ENCODE data around the gene BSCL2.

BSCL2 gene

GRCh38 chr11:62648185-62648966 lies 58.8 kb downstream of the BSCL2 start:
- TF ChIP-seq, protein P1, sequence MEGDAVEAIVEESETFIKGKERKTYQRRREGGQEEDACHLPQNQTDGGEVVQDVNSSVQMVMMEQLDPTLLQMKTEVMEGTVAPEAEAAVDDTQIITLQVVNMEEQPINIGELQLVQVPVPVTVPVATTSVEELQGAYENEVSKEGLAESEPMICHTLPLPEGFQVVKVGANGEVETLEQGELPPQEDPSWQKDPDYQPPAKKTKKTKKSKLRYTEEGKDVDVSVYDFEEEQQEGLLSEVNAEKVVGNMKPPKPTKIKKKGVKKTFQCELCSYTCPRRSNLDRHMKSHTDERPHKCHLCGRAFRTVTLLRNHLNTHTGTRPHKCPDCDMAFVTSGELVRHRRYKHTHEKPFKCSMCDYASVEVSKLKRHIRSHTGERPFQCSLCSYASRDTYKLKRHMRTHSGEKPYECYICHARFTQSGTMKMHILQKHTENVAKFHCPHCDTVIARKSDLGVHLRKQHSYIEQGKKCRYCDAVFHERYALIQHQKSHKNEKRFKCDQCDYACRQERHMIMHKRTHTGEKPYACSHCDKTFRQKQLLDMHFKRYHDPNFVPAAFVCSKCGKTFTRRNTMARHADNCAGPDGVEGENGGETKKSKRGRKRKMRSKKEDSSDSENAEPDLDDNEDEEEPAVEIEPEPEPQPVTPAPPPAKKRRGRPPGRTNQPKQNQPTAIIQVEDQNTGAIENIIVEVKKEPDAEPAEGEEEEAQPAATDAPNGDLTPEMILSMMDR (IDR thresholded peaks at IDR 0.05) = no peak
- H3K27ac ChIP-seq = peak overlapping the region; percentile 77
- peaks cover 18% of the 10 kb centered on the region for H3K36me3 ChIP-seq
- H3K27me3 ChIP-seq = no peaks in the 10 kb centered on the region
- peaks cover 24 to 31% of the 10 kb centered on the region in 2 experiments for H3K4me1 ChIP-seq (ENCODE audit: control insufficient read depth in 1 of 2, insufficient read depth in 1 of 2, low read depth in 1 of 2, low read length in 1 of 2)
- no peaks in the 10 kb centered on the region for H3K9me3 ChIP-seq
- no peak overlapping the region for H3K4me3 ChIP-seq (ENCODE audit: low read depth in 1 of 2, low read length in 1 of 2)

GRCh38 chr11:62647609-62648005 lies 59.6 kb downstream of the BSCL2 start:
- Histone ChIP-seq H3K27ac (peak overlapping the region; percentile 77), H3K4me1 (ENCODE audit: control insufficient read depth in 1 of 2, insufficient read depth in 1 of 2, low read depth in 1 of 2, low read length in 1 of 2) (peaks cover 19 to 26% of the 10 kb centered on the region in 2 experiments), H3K36me3 (peaks cover 24% of the 10 kb centered on the region), H3K9me3 (no peaks in the 10 kb centered on the region), H3K27me3 (no peaks in the 10 kb centered on the region), H3K4me3 (ENCODE audit: low read depth in 1 of 2, low read length in 1 of 2) (no peak overlapping the region)
- TF ChIP-seq, protein P1 (IDR thresholded peaks at IDR 0.05) = no peak

DNA sequence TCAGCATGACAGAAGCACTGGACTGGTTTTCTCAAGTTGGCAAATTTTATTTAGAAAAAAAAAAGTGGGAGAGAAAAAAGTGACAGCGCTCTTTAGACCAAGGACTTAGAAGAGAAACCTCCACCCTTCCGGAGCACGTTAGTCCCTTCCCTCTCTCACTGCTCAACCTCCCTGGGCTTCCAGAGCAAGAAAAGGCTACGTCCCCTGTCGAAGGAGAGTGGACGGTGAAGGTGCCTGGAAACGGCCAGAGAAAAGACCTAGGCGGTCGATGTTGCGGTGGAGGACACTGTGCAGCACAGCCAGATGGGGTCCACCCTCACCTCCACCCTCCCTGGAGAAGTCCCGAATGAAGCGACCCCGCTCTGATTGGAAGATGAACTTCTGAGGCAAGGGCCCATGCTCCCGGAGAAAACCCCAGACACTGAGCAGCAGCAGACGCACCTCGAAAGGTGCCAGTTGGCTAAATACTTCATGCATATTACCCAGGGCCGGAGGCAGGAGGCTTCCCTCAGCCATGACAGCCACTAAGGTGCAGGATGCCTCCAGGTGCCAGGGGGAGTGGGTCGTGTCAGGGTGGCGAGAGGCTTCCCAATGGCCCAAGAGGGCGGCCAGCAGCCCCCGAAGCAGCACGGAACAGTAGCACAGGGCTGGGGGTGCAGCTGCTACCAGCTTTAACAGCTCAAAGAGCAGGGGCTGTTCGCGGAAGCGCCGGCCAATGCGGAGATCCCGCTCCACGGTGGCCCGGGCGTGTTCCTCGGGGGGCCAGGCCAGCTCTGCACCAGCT lies 60.2 kb downstream of the BSCL2 start:
- H3K36me3 ChIP-seq = peaks cover 26% of the 10 kb centered on the region
- H3K27me3 ChIP-seq = no peaks in the 10 kb centered on the region
- H3K4me1 ChIP-seq (ENCODE audit: control insufficient read depth in 1 of 2, insufficient read depth in 1 of 2, low read depth in 1 of 2, low read length in 1 of 2) = peaks cover 14 to 20% of the 10 kb centered on the region in 2 experiments
- H3K27ac ChIP-seq = peak overlapping the region; percentile 77
- TF ChIP-seq, protein P1 (IDR thresholded peaks at IDR 0.05) = no peak
- peak overlapping the region; percentile 81 to 88 for H3K4me3 ChIP-seq (ENCODE audit: low read depth in 1 of 2, low read length in 1 of 2)
- no peaks in the 10 kb centered on the region for H3K9me3 ChIP-seq

DNA sequence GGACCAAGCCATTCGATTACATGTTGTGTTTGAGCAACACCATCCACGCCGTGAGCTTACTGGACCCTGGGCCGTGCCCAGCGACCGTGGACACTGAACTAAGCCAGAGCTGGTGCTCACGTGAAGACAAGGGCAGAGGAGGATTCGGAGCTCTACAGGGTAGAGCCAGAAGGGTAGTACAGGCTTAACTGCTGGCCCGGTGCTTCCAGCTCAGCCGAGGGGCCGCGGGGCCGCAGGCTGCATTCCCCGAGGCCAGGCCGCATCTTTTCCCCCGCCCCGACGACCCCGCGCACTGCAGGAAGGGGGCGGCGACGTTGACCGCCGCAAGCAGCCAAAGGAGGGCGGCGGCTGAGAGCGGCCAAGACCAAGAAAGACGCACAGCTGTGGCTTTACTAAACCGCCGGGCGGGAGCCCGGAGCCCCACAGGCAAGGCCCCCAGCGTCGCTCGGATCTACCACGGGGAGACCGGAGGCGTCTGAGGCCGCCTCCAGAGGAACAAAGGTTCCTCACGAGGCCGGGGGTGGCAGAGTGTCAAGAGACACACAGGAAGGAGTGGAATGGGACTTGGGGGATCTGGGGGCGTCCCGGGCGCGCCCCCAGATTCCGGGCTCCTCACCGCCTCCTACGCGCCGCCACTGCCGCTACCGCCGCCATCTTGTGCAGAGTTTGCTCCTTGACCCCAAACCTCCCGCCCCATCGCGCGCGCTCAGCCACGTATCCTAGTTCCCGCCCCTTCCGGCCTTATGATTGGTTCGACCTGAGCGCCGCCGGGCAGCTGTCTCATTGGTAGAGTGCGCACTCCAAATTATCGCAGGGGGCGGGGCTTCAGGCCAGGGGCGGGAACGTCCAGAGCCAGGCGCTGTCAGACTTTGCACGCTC lies 61.0 kb downstream of the BSCL2 start, which contains the start of gene GANAB:
Gene GANAB, minus strand, starts transcription at position 668 of the 879 bp plus-strand sequence. Its CDS starts 14 bp downstream, at position 654.
- H3K27ac ChIP-seq = peak within 1 kb of the TSS; percentile 77
- no peaks in the 10 kb centered on the region for H3K9me3 ChIP-seq
- TF ChIP-seq, protein P1 (IDR thresholded peaks at IDR 0.05) = peak; percentile 46
- peaks cover 14 to 16% of the 10 kb centered on the region in 2 experiments for H3K4me1 ChIP-seq (ENCODE audit: control insufficient read depth in 1 of 2, insufficient read depth in 1 of 2, low read depth in 1 of 2, low read length in 1 of 2)
- peak within 1 kb of the TSS; percentile 81 to 88 for H3K4me3 ChIP-seq (ENCODE audit: low read depth in 1 of 2, low read length in 1 of 2)
- peaks cover 26% of the 10 kb centered on the region for H3K36me3 ChIP-seq
- no peaks in the 10 kb centered on the region for H3K27me3 ChIP-seq

DNA sequence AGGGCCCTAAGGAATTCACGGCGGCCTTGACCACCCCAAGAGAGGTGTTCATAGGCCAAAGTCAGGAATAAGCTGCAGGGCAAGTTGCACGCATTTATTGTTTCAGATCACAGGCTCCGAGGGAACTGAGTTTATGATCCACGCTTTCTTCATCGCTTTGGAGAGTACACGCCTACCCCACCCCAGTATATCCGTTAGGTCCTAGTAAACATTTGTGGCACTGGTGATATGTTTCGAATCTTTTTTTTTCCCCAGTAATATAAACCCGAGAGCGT lies 61.6 kb downstream of the BSCL2 start:
- Histone ChIP-seq H3K27ac (peak overlapping the region; percentile 77), H3K36me3 (peaks cover 26% of the 10 kb centered on the region), H3K9me3 (no peaks in the 10 kb centered on the region), H3K27me3 (no peaks in the 10 kb centered on the region), H3K4me1 (ENCODE audit: control insufficient read depth in 1 of 2, insufficient read depth in 1 of 2, low read depth in 1 of 2, low read length in 1 of 2) (peaks cover 14 to 16% of the 10 kb centered on the region in 2 experiments), H3K4me3 (ENCODE audit: low read depth in 1 of 2, low read length in 1 of 2) (peak overlapping the region; percentile 81 to 88)
- TF ChIP-seq, protein P1 (IDR thresholded peaks at IDR 0.05) = no peak

All from neutrophil (primary cell).